Retinal pigment epithelial cell (primary cell): Measurements from ENCODE around the gene MBNL1.

Experiments used
- DNase-seq: peaks from one replicate; pipeline ENCODE4 v3.0.0-alpha.2; 2010; ENCODE audit warnings: low read depth
- H3K4me3 ChIP-seq: 2 replicates; pipeline ENCODE4 v1.5.1; 2011; ENCODE audit warnings: mild to moderate bottlenecking, low read length, control low read depth, moderate library complexity
- CTCF ChIP-seq: conservative IDR thresholded peaks from 2 replicates; pipeline ENCODE4 v1.5.1; 2011; ENCODE audit warnings: low read depth, low read length, control low read depth, inconsistent platforms

Gene MBNL1

DNA sequence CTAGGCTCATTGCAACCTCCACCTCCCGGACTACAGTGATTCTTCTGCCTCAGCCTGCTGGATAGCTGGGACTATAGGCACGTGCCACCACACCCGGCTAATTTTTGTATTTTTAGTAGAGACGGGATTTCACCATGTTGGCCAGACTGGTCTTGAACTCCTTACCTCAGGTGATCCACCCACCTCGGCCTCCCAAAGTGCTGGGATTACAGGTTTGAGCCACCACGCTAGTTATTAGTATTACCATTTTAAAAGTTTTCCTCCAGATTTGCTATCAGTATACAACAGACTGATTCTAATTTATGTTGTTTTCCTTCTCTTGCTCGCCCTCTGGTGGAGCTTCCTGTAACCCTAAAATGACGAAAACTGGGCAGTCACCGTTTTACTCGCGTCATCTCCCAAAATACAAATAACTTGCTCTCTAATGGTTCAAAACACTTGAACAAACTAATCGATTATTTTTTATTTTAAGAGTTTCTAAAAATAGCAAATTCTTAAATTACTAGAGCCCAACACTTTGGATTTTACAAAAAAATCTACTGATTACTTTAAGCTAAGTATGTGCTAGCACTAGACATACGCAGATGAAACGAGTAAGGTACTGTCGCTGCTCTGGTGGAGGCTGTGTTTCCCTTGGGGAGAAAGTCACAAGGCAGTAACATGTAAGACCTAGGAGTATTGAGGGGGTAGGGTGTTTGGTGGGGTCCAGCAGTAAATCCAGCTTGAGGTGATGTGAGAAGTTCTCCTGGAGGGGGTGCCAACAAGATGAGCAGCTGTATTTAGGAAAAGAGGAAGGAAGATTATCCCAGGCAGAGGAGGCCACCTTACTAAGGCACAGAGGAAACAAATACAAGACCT is 203.3 kb downstream of the MBNL1 start:
- H3K4me3 ChIP-seq = no peak overlapping the region
- no peak for DNase-seq
- peak; percentile 54 for TF ChIP-seq CTCF

- no peak for DNase-seq
- no peak for TF ChIP-seq CTCF
- H3K4me3 ChIP-seq = no peak overlapping the region
Observed at GRCh38 chr3:152472672-152472954, 203.9 kb downstream of the MBNL1 start.

- no peak overlapping the region for H3K4me3 ChIP-seq
- DNase-seq = peak; percentile 25
- TF ChIP-seq CTCF = peak; percentile 65
Observed at GRCh38 chr3:152474585-152474984, 205.9 kb downstream of the MBNL1 start.

GRCh38 chr3:152477422-152477821 is 208.7 kb downstream of the MBNL1 start:
- no peak for DNase-seq
- H3K4me3 ChIP-seq = no peak overlapping the region
- no peak for TF ChIP-seq CTCF

- no peak for TF ChIP-seq CTCF
- DNase-seq = no peak
- H3K4me3 ChIP-seq = no peak overlapping the region
Observed at GRCh38 chr3:152480282-152480953, 211.7 kb downstream of the MBNL1 start.

DNA sequence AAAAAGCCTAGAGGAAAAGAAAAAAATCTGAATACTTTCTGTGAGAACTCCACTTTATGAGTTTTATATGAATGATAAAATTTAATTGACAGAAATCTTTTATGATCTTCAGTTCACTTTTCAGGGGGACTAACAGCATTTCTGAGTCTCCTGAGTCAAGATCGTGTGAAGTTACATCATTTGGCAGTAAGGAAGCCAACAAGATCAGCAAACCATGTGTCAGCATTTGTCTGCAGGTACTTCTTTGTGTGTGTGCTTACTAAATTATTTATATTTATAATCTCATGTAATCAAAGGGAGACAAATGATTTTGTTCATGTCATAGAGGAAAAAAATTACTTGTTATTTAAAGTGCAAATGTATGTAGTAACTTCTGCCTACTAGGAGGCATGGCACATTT is 217.6 kb downstream of the MBNL1 start:
- DNase-seq = no peak
- no peak for TF ChIP-seq CTCF

DNA sequence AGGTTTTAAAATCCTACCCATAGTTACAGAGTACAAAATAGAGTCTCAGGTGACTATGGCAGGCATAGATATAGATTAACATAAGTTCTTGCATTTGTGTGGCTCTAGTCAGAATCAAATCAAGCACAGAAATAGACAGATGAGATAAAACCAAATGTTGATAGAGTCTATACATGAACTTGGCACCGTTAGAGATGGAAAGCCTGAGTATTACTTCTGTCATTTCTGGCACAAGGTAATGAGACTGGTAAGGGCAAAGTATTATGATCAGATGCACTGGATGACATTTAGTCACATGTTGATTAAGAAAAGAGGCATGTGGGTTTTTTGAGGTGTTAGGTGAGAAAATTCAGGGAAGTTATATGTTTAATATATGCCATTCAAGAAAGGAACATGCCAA is 219.7 kb downstream of the MBNL1 start:
- DNase-seq = no peak
- H3K4me3 ChIP-seq = no peak overlapping the region
- no peak for TF ChIP-seq CTCF

More for the DNA sequence above, 217.6 kb downstream of the MBNL1 start:
- no peak overlapping the region for H3K4me3 ChIP-seq
